ENCODE results near the gene PRMT1. TPM values are rescaled to one million over a fixed set of nuclear protein-coding genes. Genes with fewer than 3 reads are reported as not detected.

PRMT1 gene
- total RNA-seq, 2 experiments from 2014 or later, result 160 to 169 TPM

DNA sequence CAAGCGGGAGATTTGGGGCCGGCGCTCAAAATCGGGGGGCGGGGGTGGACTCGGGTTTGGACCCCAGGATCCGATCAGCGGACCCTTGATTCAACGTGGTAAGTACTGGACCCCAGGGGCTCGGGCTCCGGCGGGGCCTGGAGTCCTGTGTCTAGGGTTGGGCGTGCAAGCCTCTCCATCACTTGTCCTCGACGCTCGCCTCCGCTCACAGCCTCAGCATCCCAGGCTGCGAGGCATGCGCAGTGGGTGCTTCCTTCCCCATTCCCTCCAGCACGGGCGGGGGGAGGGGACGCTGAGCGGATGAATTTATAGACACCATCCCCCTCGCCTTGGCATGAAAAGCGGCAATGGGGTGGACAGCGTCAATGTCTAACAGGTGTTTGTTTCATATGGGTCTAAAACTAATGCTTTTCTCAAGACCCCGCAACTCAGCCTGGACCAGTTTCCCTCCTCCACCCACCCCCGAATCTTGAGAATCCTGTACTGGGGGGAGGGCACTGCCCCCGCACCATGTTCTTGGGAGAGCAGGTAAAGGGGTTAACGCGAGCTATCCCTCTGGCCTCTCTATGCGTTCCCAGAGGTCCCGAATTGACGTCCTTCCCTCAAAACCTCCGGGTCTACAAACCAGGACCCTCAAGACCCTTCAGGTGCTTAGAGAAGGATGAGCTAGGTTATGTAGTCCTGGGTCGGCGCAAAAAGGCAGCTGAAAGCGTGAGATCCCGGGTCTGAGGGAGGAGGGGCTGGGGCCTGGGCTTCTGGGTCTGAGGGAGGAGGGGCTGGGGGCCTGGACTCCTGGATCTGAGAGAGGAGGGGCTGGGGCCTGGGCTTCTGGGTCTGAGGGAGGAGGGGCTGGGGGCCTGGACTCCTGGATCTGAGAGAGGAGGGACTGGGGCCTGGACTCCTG, 14.4 kb downstream of the PRMT1 start:
- ChIA-PET POLR2A (no interaction called here), CTCF (interaction anchor here (0.5 to 1.9 kb wide), 2 partner anchors 10 to 596 kb away, joined by 3 to 7 read pairs; no protein-coding TSS in a partner anchor)
- peak overlapping the region; percentile 55 for H3K4me3 Mint-ChIP-seq
- peaks cover 21% of the 10 kb centered on the region for H3K27me3 Mint-ChIP-seq (ENCODE audit: low read depth)
- no peak for DNase-seq
- no peaks in the 10 kb centered on the region for H3K9me3 Mint-ChIP-seq (ENCODE audit: insufficient read depth)
- H3K4me1 Mint-ChIP-seq (ENCODE audit: low read depth), result peaks cover 41% of the 10 kb centered on the region
- H3K27ac Mint-ChIP-seq, result no peak overlapping the region
- H3K36me3 Mint-ChIP-seq (ENCODE audit: low read depth), result peaks cover 17% of the 10 kb centered on the region
- no peak for ATAC-seq

DNA sequence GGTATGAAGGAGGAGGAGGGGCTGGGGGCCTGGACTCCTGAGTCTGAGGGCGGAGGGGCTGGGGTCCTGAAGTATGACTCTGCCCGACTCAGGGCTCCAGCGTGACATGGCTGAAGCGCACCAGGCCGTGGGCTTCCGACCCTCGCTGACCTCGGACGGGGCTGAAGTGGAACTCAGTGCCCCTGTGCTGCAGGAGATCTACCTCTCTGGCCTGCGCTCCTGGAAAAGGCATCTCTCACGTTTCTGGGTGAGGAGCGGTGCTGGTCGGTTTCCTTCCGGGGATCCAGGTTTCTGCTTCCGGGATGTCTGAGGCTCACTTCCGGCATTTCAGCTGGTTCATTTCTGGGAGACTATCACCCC, 15.1 kb downstream of the PRMT1 start:
- DNase-seq (no peak), ATAC-seq (no peak)
- H3K27me3 Mint-ChIP-seq (ENCODE audit: low read depth), result peaks cover 21% of the 10 kb centered on the region
- no peak overlapping the region for H3K27ac Mint-ChIP-seq
- H3K4me3 Mint-ChIP-seq, result no peak overlapping the region
- H3K9me3 Mint-ChIP-seq (ENCODE audit: insufficient read depth), result no peaks in the 10 kb centered on the region
- H3K36me3 Mint-ChIP-seq (ENCODE audit: low read depth), result peaks cover 14% of the 10 kb centered on the region
- ChIA-PET CTCF (interaction anchor here (1.2 to 1.9 kb wide), 2 partner anchors 11 kb away, joined by 5 to 7 read pairs; no protein-coding TSS in a partner anchor), POLR2A (no interaction called here)
- peaks cover 37% of the 10 kb centered on the region for H3K4me1 Mint-ChIP-seq (ENCODE audit: low read depth)

DNA sequence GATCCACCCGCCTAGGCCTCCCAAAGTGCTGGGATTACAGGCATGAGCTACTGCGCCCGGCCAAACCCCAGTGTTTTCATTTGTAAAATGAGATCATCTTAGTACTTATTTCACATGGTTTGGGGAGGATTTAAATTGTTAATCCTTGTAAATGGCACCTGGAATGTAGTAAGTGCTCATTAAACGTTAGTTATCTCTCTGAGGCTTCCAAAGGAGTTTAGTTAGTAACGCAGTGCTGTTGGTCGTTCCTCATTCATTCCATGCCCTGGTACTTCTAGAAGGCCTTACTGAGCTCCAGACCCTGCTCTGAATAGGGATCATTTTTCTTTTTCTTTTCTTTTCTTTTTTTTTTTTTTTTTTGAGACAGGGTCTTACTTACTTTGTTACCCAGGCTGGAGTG, 19.0 kb downstream of the PRMT1 start:
- no peaks in the 10 kb centered on the region for H3K36me3 Mint-ChIP-seq (ENCODE audit: low read depth)
- H3K27ac Mint-ChIP-seq, result no peak overlapping the region
- H3K4me1 Mint-ChIP-seq (ENCODE audit: low read depth), result peaks cover 8% of the 10 kb centered on the region
- no peak overlapping the region for H3K4me3 Mint-ChIP-seq
- peaks cover 12% of the 10 kb centered on the region for H3K27me3 Mint-ChIP-seq (ENCODE audit: low read depth)
- POLR2A ChIA-PET, result no interaction called here
- DNase-seq (no peak), ATAC-seq (no peak)
- H3K9me3 Mint-ChIP-seq (ENCODE audit: insufficient read depth), result no peaks in the 10 kb centered on the region
- CTCF ChIA-PET, result no interaction called here

DNA sequence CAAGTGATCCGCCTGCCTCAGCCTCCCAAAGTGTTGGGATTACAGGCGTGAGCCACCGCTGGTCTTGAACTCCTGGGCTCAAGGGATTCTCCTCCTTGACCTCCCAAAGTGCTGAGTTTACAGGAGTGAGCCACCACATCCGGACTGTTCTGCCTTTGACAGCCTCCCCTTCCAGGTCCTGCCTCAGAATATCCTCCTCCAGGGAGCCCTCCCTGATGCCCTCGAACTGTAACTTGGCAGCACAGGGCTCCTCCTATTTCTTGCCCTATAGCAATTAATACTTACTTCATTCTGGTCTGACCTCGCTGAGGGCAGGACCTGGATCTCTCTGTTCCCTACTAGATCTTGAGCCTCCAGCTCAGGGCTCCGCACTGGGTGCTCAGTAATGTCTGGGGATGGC, 19.8 kb downstream of the PRMT1 start:
- H3K4me3 Mint-ChIP-seq, result no peak overlapping the region
- no peaks in the 10 kb centered on the region for H3K9me3 Mint-ChIP-seq (ENCODE audit: insufficient read depth)
- POLR2A ChIA-PET, result no interaction called here
- no peaks in the 10 kb centered on the region for H3K36me3 Mint-ChIP-seq (ENCODE audit: low read depth)
- H3K27ac Mint-ChIP-seq, result no peak overlapping the region
- no peak for DNase-seq
- ATAC-seq, result no peak
- CTCF ChIA-PET, result no interaction called here
- H3K4me1 Mint-ChIP-seq (ENCODE audit: low read depth), result peaks cover 5% of the 10 kb centered on the region
- peaks cover 6% of the 10 kb centered on the region for H3K27me3 Mint-ChIP-seq (ENCODE audit: low read depth)

DNA sequence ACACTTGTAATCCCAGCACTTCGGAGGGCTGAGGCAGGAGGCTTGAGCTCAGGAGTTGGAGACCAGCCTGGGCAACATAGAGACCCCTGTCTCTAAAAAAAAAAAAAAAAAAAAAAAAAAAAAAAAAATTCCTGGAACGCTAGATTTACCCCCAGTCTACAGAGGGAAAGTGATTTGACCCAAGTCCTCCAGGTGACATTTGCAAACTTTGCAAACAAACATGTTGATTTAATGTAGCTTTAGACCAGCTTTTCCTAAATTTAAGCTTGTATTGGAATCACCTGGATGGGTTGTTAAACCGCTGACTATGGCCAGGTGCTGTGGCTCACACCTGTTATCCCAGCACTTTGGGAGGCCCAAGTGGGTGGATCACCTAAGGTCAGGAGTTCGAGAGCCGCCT, 22.3 kb downstream of the PRMT1 start:
- POLR2A ChIA-PET, result no interaction called here
- Mint-ChIP-seq H3K4me3 (no peak overlapping the region), H3K4me1 (ENCODE audit: low read depth) (no peaks in the 10 kb centered on the region), H3K27me3 (ENCODE audit: low read depth) (no peaks in the 10 kb centered on the region), H3K9me3 (ENCODE audit: insufficient read depth) (no peaks in the 10 kb centered on the region), H3K27ac (no peak overlapping the region), H3K36me3 (ENCODE audit: low read depth) (no peaks in the 10 kb centered on the region)
- ATAC-seq, result no peak
- CTCF ChIA-PET, result interaction anchor here (1.2 kb wide), 1 partner anchor 27 kb away, joined by 3 read pairs; no protein-coding TSS in a partner anchor
- DNase-seq, result no peak

DNA sequence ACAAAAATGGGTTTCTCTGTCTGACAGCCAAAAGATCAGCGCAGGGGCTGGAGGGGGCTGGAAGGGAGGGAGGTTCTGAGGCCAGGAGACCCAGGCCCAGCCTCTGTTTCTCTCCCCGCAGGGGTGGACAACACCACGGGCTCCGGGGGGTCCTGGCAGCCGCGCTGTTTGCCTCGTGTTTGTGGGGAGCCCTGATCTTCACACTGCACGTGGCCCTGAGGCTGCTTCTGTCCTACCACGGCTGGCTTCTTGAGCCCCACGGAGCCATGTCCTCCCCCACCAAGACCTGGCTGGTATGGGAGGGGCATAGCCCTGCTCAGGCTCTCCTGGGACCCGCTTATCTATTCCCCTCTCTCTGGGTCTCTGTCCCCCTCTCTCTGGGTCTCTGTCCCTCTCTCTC, 23.5 kb downstream of the PRMT1 start:
- Mint-ChIP-seq H3K4me3 (no peak overlapping the region), H3K27me3 (ENCODE audit: low read depth) (no peaks in the 10 kb centered on the region), H3K9me3 (ENCODE audit: insufficient read depth) (no peaks in the 10 kb centered on the region), H3K36me3 (ENCODE audit: low read depth) (no peaks in the 10 kb centered on the region), H3K4me1 (ENCODE audit: low read depth) (no peaks in the 10 kb centered on the region), H3K27ac (no peak overlapping the region)
- POLR2A ChIA-PET, result interaction anchor here (0.6 kb wide), 1 partner anchor 148 kb away, joined by 3 read pairs; no protein-coding TSS in a partner anchor
- DNase-seq (no peak), ATAC-seq (peak; percentile 55)
- CTCF ChIA-PET, result interaction anchor here (1.2 kb wide), 1 partner anchor 28 kb away, joined by 3 read pairs; no protein-coding TSS in a partner anchor

DNA sequence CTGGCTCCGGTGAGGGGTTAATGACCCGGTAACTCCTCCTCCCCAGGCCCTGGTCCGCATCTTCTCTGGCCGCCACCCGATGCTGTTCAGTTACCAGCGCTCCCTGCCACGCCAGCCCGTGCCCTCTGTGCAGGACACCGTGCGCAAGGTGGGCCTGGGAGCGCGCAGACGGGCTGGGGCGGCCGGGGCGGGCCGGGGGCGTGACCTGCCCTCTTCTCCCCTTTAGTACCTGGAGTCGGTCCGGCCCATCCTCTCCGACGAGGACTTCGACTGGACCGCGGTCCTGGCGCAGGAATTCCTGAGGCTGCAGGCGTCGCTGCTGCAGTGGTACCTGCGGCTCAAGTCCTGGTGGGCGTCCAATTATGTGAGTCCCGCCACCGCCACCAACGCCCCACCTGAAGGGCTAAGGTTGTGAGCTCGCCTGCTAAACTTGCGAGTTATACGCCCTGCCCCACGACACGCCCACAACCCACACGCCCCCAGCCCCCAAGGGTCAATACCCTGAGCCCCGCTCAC, 24.3 kb downstream of the PRMT1 start:
- no peak for ATAC-seq
- POLR2A ChIA-PET, result no interaction called here

DNA sequence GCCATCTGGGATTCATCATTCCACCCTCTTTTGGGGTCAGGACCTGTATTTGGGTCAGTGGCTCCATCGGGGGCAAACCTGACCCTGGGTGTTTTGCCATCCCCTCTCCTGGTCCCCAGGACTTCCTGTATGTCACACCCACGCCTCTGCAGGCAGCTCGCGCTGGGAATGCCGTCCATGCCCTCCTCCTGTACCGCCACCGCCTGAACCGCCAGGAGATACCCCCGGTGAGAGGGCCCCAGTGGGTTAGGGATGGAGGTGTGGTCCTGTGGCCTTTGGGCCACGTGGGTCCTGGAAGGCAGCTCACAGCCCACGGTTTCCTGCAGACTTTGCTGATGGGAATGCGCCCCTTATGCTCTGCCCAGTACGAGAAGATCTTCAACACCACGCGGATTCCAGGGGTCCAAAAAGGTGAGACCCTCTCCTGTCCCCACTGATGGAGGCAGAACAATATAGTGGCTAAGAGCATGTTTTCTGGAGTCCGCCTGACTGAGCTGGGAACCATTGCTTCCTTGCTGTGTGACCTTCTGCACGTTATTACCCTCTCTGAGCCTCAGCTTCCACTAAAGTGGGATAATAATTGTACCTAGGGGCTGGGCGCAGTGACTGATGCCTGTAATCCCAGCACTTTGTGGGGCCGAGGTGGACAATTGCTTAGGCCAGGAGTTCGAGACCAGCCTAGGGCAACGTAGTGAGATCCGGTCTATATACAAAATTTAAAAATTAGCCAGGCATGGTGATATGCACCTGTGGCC, 28.0 kb downstream of the PRMT1 start:
- ChIA-PET POLR2A (no interaction called here), CTCF (interaction anchor here (1.1 kb wide), 1 partner anchor 12 kb away, joined by 4 read pairs; no protein-coding TSS in a partner anchor)
- H3K9me3 Mint-ChIP-seq (ENCODE audit: insufficient read depth), result no peaks in the 10 kb centered on the region
- no peaks in the 10 kb centered on the region for H3K4me1 Mint-ChIP-seq (ENCODE audit: low read depth)
- H3K27ac Mint-ChIP-seq, result no peak overlapping the region
- no peak for DNase-seq
- no peaks in the 10 kb centered on the region for H3K36me3 Mint-ChIP-seq (ENCODE audit: low read depth)
- no peak overlapping the region for H3K4me3 Mint-ChIP-seq
- no peak for ATAC-seq
- H3K27me3 Mint-ChIP-seq (ENCODE audit: low read depth), result peaks cover 4% of the 10 kb centered on the region

More for the DNA sequence above, 24.3 kb downstream of the PRMT1 start:
- CTCF ChIA-PET, result no interaction called here
- H3K36me3 Mint-ChIP-seq (ENCODE audit: low read depth), result no peaks in the 10 kb centered on the region
- H3K4me1 Mint-ChIP-seq (ENCODE audit: low read depth), result no peaks in the 10 kb centered on the region
- no peaks in the 10 kb centered on the region for H3K9me3 Mint-ChIP-seq (ENCODE audit: insufficient read depth)
- H3K27me3 Mint-ChIP-seq (ENCODE audit: low read depth), result no peaks in the 10 kb centered on the region
- H3K27ac Mint-ChIP-seq, result no peak overlapping the region
- DNase-seq, result no peak
- H3K4me3 Mint-ChIP-seq, result no peak overlapping the region

DNA sequence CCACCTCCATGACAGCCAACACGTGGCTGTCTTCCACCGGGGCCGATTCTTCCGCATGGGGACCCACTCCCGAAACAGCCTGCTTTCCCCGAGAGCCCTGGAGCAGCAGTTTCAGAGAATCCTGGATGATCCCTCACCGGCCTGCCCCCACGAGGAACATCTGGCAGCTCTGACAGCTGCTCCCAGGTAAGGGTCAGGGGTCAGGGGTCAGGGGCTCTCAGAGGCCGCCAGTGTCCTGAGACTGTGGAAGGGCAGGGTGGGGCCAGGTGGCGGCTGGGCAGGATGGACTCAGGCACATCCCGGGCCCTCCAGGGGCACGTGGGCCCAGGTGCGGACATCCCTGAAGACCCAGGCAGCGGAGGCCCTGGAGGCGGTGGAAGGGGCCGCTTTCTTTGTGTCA, 28.8 kb downstream of the PRMT1 start:
- ChIA-PET POLR2A (no interaction called here), CTCF (interaction anchor here (1.1 kb wide), 1 partner anchor 12 kb away, joined by 4 read pairs; no protein-coding TSS in a partner anchor)
- H3K9me3 Mint-ChIP-seq (ENCODE audit: insufficient read depth), result no peaks in the 10 kb centered on the region
- no peaks in the 10 kb centered on the region for H3K4me1 Mint-ChIP-seq (ENCODE audit: low read depth)
- no peak for ATAC-seq
- no peaks in the 10 kb centered on the region for H3K36me3 Mint-ChIP-seq (ENCODE audit: low read depth)
- no peak overlapping the region for H3K4me3 Mint-ChIP-seq
- no peak for DNase-seq
- H3K27me3 Mint-ChIP-seq (ENCODE audit: low read depth), result peaks cover 4% of the 10 kb centered on the region
- H3K27ac Mint-ChIP-seq, result no peak overlapping the region

DNA sequence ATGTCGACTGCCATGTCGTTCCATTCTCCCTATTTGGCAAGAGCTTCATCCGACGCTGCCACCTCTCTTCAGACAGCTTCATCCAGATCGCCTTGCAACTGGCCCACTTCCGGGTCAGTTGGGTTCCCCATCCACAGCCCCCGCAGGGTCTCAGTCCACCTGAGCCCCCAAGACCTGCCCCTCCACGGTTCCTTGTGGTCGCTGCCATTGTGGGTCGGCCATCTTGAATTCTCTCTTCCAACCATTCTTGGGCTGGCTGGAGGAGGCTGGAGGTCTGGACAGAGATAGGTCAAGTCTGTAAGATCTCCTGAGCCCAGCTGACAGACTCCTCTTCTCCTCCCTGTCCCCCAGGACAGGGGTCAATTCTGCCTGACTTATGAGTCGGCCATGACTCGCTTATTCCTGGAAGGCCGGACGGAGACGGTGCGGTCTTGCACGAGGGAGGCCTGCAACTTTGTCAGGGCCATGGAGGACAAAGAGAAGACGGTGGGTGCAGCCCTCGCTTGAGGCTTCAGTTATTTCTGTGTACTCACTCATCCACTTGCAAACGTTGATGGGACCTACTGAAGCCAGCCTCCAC, 33.4 kb downstream of the PRMT1 start:
- Mint-ChIP-seq H3K27me3 (ENCODE audit: low read depth) (peaks cover 4% of the 10 kb centered on the region), H3K4me1 (ENCODE audit: low read depth) (no peaks in the 10 kb centered on the region), H3K4me3 (no peak overlapping the region), H3K9me3 (ENCODE audit: insufficient read depth) (no peaks in the 10 kb centered on the region), H3K36me3 (ENCODE audit: low read depth) (no peaks in the 10 kb centered on the region), H3K27ac (no peak overlapping the region)
- ATAC-seq, result no peak
- no peak for DNase-seq
- ChIA-PET POLR2A (no interaction called here), CTCF (no interaction called here)

DNA sequence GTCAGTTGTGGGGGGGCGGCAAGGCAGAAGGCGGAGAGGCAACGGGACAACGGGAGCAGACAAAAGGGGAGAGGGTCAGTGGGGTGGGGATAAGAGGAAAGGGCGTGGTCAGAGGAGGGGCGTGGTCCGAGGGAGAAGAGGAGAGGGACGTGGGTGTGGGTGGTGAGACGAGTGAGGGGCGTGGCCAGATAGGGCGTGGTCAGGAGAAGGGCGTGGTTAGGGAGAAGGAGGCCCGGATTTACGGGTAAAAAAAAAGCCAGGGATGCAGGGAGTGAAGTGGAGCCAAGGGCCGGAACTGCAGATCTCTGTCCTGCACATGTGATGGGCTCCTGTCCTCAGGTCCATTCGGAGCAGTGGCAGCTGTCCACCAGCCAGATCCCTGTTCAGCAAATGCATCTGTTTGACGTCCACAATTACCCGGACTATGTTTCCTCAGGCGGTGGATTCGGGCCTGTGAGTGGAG, 35.4 kb downstream of the PRMT1 start:
- POLR2A ChIA-PET, result no interaction called here
- Mint-ChIP-seq H3K9me3 (ENCODE audit: insufficient read depth) (no peaks in the 10 kb centered on the region), H3K27ac (no peak overlapping the region), H3K36me3 (ENCODE audit: low read depth) (no peaks in the 10 kb centered on the region), H3K27me3 (ENCODE audit: low read depth) (peaks cover 4% of the 10 kb centered on the region), H3K4me3 (no peak overlapping the region), H3K4me1 (ENCODE audit: low read depth) (peaks cover 8% of the 10 kb centered on the region)
- CTCF ChIA-PET, result interaction anchor here (0.9 kb wide), 1 partner anchor 47 kb away, joined by 3 read pairs; no protein-coding TSS in a partner anchor
- DNase-seq, result no peak
- no peak for ATAC-seq

Data from activated CD8-positive, alpha-beta T cell treated with anti-CD3 and anti-CD28 coated beads, Interleukin-2, amount 10 ng/mL, durations not matched to agents 7 days and 5 days (primary cell).